NCI-H82 treated with DMSO at 0.1 percent for 48 hours (cell line): Measurements from ENCODE around the gene NPHP4.

Experiments
- DNase-seq: peaks from one replicate; lab custom pipeline; 2025; ENCODE audit not compliant: unreplicated experiment; lab: John Stamatoyannopoulos, UW

The NPHP4 gene

DNA sequence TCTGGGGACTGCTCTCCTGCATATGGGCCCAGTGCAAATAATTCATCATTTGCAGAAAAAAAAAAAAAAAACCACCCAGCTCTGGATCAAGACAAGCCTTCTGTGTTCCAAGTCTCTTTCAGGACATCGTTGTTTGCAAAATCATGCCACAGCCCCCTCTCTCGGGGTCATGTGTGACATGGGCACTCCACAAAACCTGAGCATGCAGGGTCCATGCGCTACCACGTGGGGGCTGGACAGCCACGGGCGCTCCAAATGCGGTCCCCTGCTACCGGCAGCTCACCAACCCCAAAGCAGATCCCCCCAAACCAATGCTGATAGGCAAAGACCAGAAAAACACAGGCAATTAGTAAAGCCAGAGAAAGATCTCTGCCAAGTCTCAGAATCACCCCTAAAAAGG is 17.6 kb downstream of the NPHP4 start:
- no peak for DNase-seq

DNA sequence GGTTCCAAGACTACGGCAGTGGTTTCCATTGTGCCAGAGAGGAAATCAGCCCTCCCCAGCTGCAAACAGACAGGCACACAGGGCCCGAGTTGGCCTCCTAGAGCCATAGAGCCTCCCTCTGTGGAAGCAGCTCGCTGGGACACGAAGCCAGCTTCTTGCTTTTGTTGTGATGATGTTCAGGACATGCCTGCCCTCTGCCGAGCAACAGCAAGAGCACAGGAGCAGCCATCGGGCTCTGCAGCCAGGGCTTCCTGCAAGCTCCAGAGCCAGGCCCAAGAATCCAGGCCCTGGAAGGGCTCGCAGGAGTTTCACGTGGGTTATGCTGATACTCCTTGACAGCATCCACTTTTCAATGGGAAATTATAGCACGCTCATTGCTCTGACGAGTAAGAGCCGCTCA is 18.5 kb downstream of the NPHP4 start:
- no peak for DNase-seq

DNA sequence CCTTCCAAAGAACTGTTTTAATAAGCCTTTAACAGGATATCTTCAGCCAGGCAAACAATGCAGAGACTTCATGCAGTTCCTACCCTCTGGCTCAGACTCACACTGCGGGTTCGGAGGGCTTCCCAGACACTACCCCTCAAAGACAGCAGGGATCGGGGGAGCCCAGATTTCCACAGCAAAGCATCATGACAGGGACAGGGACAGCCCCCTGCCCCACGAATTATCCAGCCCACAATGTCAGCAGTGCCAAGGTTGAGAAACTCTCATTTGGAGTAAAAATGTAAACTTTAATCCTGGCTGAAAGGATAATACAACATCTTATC is 20.1 kb downstream of the NPHP4 start:
- DNase-seq = peak; percentile 3

DNA sequence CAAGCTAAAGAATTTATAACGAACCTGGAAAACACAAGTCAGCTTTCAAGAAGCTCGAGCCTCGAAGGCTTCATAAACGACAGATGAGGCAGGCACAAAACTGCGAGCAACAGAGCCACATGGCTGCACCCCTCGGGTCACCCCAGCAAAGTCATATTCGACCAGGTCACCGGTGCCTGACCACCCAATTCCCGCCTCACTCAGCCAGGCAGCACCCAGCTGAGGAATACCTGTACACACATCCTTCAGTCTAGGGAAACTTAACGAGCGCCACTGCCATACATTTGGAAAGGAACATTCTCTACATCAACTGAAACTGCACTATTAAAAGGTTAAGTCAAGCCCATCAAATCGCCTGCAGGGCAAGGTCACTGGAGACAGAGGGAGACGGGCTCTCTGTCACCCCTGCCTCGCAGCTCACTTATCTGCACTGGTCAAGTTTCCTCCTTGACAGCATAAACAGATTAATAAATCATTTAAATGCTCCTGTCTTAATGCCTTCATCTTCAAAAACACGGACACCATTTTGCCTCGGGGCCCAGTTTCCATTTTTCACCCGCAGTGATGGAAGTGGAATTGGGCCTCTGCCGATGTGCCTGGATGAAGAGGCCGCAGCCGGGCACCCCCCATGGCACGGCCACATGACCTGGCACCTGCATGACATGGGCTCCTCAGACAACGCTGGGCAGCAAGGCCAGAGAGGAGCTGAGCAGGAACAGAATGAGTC is 20.6 kb downstream of the NPHP4 start:
- no peak for DNase-seq

DNA sequence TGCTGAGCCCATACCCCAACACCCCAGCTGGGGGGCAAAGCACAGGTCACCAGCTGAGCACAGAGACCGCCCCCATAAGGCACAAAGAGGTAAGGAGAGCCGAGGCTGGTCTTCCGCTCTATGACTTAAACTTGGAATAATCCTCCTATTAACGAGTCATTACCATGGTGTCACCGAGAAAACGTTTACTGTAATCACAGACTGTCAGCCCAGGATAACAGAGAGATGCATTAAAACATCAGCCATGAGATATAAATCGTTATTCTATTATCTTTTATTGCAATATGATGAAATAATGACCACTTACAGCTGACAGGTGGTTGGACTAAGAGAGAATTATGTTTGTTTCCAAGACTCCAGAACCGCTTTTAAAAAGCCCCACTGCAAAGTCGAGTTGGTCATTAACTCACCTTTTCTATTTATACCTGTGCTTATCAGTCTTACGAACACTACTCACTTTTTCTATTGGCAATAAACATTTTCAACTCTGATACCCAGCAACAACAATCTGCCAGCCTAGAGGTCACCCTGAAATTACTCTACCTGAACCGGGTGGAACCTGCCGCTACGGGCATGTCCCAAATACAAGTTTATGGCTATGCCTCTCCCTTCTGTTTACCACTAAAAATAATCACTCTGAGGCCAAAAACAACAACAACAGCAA is 21.5 kb downstream of the NPHP4 start:
- DNase-seq = no peak

DNA sequence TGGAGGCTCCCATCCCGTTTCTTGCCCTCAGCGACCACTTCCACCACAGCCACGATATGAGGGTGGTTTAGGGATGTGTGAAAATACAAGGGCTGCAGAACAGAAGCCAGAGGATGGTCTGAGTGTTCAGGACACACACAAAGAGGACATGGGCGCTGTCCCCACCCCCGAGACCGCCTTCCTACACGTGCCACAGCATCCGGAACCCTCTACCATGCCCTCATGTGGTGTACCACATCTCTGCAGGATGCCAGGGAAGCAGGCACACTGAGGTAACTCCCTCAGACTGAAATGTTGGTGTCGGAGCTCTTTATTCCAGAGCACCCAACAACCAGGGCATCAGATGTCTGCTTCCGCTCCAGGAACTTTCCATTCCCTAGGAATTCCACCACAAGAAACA is 23.1 kb downstream of the NPHP4 start:
- no peak for DNase-seq

DNA sequence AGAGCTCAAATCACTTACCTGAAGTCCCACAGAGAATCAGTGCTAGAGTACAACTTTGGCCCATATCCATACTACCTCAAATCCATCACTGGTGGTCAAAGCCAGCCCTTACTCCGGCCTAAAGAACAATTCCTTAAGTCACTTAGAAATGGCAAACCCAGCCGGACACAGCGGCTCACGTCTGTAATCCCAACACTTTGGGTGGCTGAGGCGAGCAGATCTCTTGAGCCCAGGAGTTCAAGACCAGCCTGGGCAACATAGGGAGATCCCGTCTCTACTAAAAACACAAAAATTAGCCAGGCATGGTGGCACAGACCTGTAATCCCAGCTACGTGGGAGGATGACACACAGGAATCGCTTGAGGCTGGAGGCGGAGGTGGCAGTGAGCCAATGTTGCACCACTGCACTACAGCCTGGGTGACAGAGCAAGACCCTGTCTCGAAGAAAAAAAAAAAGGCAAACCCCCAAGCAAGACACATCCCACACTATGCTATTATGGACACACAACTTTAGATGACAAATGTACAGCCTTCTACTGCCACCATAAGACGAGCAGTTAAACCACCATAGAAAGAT is 24.0 kb downstream of the NPHP4 start:
- no peak for DNase-seq

DNA sequence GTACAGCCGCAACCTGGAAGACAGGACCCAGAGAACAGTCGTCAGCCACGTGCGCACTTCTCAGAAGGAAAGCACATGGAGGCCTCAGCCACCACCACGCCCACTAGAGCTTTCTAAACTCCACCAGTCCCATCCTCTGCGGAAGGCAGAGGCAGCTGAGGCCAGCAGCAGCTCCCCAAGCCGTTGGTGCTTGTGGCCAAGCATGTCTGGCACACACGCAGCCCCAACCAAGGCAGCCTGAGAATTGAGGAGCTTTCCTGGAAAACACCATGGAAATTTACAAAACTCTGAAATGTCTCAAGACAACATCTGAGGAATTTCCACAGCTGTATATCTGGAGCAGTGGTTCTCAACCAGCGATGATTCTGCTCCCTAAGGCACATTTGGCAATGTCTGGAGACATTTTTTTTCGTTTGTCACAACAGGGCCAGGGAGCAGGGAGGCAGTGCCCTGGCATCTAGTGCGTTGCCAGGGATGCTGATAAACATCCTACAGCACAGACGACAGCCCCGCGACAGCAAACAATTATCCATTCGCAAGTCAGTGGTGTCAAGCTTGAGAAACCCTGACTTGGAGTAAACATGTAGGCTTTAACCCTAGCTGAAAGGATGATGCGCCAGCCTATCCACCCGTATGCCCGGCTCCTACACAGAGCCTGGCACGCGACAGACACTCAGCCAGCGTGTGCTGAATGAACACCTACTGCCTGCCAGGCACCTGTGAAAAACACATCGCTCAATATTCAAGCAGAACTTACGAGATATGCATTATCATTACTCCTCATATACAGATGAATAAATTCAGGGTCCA is 24.7 kb downstream of the NPHP4 start:
- no peak for DNase-seq

DNA sequence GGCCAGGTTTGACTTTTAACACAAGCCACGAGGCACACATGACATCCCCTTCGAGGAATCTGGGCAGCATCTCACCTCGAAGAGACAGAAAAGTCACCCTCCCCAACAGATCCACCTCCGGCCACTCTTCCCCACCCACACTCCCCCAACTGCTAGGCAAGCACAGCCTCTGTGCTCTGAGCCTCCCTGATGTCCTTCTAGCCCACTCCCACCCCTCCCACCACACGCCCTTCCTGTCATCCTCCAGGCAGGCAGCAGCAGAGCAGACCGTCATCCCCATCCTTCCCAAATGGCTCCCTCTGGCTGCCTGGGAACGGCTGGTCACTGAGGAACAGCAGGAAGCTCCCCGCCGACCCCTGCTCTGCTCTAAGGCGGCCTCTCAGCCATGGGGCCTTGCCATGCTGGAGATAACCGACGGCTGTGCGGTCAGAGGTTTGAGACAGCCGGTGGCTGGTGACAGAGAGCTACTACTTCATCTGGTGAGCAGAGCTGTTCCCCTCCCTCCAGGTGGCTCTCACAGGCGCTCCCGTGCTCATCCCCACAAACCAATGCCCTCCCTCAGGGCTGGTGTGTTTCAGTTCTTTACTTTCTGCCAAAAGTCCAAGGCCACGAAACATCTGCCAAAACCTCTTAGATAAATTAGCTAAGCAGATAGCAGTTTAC is 25.6 kb downstream of the NPHP4 start:
- DNase-seq = no peak

DNA sequence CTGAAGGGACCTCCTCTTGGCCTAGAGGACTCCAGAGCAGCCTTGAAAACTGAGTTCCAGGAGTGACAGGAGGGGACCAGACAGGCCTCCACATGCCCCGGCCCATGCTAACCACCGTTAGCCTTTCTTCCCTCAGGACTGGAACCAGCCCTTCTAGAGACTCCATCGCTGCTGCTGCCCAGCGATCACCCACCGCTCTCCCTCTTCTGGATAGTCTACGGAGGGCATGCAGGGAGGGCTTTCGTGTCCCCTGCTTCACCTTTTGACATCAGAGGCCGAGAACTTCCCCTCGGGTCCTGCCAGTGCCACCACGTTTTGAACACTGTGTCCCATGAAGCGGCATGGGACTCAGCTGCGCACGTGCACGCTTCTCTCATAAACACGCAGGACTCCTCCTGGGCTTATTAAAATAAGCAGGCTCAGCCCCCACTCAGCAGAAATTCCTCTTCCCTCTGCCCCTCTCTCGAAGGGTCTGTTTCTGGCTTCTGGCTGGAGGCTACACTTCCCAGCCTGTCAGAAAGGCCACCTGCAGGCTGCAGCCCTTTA is 26.6 kb downstream of the NPHP4 start:
- DNase-seq = no peak

DNA sequence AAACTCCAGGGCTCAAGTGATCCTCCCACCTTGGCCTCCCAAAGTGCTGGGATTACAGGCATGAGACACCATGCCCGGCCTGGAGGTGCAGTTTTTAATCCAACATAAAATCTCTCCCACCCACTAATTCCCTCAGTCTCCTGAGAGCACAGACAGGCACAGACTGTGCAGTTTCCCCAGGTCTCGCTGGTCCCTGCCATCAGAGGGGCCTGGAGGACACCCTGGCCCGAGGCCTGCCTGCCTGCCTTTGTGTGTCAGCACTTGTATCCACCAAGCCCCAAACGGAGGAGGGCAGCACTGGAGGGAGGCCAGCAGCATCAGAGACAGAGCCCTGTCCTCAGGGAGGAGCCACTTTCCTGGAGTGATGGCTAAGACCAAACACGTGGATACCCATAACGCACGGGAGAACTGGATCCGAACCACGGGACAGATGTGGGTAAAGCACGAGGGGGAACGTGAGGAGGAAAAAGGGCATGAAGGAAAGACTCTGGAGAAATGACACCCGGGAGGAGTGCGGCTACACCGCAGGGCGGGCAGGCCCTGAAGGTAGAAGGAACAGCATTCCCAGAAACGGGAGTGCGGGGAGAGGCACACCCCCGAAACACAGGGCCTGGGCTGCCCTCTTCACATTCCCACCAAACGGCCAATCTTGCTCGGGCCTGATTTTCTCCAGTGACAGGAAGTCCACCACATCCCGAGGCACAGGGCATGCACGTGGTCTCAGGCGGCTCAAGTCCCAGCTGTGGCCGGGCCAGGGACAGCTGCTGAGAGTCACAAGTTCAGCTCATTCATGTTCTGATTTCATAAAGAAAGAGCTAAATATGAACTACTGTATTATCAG is 29.7 kb downstream of the NPHP4 start:
- DNase-seq = no peak

DNA sequence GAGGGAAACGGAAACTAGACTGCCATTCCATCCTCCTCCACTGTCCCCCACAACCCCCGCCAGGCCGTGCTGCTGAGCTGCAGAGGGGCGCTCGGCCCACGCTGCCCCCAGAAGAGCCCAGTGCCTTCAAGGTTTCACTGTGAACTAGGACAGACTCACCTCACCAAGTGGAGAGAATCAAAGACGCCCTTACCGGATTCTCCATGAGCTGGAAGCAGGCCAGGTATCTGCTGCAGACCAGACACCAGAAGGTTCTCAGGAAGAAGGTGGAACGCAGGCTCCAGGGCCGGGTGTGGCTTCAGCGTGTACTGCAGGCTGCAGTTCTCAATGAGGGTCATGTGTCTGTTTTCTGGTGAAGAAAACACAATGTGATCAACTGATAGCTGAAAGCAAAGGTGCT is 30.6 kb downstream of the NPHP4 start:
- DNase-seq = no peak

DNA sequence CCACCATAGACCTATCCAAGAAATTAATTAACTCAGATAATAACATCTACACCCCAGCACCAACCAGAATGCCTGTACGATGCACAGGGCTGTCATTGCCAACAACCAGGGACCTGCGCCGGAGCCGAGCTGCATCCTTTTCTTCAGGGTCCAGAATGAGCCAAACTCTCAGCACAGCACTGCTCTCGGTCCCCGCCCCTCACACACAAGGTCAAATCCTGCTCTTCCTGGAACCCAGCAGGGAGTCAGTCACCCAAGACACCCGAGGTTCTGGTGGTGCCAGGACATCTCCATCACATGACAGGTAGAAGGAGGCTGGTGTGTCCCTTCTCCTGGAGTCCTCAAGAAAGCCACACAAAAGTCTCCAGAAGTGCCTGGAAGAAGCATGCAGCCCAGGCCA is 31.9 kb downstream of the NPHP4 start:
- no peak for DNase-seq

DNA sequence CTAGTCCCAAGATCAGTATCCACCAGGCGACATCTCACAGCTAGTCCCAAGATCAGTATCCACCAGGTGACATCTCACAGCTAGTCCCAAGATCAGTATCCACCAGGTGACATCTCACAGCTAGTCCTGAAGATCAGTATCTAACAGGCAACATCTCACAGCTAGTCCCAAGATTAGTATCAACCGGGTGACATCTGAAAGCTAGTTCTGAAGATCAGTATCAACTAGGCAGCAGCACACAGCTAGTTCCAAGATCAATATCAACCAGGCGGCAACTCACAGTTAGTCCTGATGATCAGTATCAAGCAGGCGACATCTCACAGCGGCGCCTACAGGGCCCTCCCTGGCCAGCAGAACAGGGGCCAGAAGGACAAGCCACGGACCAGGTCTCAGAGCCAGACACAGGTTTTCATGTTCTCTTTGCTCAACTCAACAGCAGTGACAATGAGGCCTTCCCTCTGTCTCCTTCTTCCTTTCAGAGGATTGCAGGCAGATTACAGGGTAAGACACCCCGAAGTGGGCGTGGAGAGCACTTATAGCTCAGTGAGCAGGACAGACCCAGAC is 32.5 kb downstream of the NPHP4 start:
- no peak for DNase-seq

DNA sequence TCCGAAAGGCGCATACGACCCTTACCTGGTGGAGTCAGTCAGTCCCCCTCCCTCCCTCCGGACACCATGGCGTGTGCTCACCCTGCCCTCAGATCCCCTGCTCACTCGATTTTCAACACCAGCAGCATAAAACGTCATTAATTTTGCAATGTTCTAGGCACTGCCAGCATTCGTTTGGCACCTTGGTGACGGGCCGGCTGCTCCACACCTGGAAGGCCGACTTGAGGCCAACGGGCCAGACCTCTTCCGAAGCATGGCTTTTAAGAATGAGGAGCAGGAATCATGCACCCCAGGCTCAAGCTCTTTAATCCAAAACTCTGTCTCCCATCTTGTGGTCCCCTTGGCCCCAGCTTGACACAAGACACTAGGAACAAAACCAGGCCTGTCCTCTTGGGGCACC is 33.1 kb downstream of the NPHP4 start:
- DNase-seq = no peak

DNA sequence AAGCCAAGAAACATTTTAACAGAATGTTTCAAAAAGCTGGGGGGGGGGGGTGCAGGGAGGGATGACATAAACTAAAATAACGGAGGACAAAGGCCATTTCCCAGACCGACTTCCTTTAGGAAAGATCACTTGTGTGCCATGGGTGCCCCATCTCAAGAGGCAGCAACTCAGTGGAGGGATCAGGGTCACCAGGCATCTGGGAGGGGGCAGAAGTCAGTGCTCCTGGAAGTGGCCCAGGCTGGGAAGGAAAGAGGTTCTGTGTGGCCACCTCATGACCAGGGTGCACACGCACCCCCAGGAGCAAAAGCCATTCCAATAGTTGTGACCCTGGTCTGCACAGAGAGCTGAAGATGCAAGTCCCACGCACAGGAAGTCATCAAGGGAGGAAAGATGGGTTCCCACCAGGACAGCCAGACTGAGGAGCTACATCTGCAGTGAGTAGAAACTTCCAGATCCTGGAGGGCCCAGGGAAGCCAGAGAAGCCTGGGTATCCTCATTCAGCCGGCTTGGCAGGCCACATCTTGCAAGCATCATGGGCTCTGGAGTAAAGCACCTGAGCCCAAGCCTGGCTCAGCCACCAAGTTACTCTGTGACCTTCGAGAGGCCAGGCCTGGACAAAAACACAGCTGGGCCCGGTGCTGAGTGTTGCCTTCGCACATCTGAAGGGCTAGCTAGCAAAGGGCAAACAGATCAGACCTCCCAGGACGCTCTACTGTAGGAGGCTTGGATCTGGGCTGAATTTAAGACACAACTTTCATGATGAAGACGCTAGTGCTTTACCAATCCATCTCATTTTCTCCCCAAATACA is 36.0 kb downstream of the NPHP4 start:
- no peak for DNase-seq

DNA sequence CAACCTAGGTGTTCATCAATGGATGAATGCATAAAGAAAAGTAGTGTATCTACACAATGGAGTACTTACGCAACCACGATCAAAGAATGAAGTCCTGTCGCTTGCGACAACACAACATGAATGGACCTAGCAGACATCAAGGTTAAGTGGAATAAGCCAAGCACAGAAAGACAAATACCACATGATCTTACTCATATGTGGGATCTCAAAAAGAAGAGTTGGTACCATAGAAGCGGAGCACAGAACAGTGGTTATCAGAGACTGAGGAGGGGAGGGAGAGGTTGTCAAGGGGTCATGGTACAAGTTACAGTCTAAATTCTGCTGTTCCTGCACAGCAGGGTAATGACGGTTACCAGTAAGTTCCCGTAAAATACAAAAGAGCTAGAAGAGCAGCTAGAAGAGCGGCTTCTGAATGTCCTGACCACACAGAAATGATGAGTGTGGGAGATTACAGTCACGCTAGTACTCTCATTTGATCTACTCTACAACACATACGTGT is 36.7 kb downstream of the NPHP4 start:
- DNase-seq = no peak

DNA sequence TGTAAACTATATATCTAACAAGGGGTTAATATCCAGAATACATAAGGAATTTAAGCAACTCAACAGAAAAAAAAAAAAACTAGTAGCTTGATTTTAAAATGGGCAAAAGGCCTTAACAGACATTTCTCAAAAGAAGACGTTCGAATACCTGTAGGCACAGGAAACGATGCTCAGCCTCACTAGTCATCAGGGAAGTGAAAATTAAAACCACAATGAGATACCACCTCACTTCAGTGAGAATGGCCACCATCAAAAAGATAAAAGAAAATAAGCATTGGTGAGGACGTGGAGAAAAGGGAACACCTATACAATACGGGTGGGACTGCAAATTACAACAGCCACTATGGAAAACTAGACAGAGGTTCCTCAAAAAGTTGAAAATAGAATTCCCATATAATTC is 37.3 kb downstream of the NPHP4 start:
- DNase-seq = no peak

DNA sequence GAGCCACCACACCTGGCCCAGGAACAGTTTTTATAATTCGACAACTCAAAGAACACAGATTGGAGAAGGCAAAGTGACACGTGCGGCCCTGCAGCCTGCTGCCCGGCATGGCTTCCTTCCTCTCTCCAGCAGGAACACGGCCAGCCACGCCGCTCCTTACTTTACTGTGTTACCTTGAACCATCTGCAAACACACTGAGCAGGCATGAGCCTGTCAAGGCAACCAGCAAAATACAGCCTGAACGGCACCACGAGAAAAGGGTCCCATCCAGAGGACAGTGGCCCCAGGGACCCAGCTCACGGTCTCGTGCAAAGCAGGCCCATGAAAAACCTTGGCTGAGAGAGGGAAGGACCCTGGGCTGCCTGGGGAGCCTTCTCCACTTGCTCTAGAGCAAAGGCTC is 38.8 kb downstream of the NPHP4 start:
- no peak for DNase-seq
